Cardiac muscle cell (in vitro differentiated cells and primary cell): ENCODE results near the gene IL1RAPL2. TPM values are rescaled to one million over a fixed set of nuclear protein-coding genes. Genes with fewer than 3 reads are reported as not detected.

Experiments used
- DNase-seq, 2 donors: peaks; one replicate each; pipeline versions ENCODE4 v3.0.0 to v3.0.0-alpha.2; 2010 to 2017; ENCODE audit warnings: low read depth in 1 of 2, low spot score in 1 of 2
- H3K27ac ChIP-seq: fragments of 200-600 bp; sonication (generic); 2 replicates; pipeline ENCODE4 v1.5.1; 2016
- H3K27me3 ChIP-seq: fragments of 200-600 bp; sonication (generic); 2 replicates; pipeline ENCODE4 v1.6.0; 2016; ENCODE audit warnings: control low read depth
- H3K36me3 ChIP-seq: fragments of 200-600 bp; sonication (generic); 2 replicates; pipeline ENCODE4 v1.5.1; 2016; ENCODE audit warnings: control low read depth
- H3K4me1 ChIP-seq: fragments of 200-600 bp; sonication (generic); 2 replicates; pipeline ENCODE4 v1.8.1; 2017; ENCODE audit warnings: low read depth, mild to moderate bottlenecking, mixed run types
- H3K4me3 ChIP-seq: fragments of 200-600 bp; sonication (generic); 2 replicates; pipeline ENCODE4 v1.5.1; 2016; ENCODE audit warnings: mild to moderate bottlenecking
- H3K9me3 ChIP-seq: fragments of 200-600 bp; sonication (generic); 2 replicates; pipeline ENCODE4 v1.5.1; 2017; ENCODE audit warnings: low read depth, mild to moderate bottlenecking, control low read depth
- polyA plus RNA-seq: library from polyadenylated mRNA; unstranded; fragments of >200 nt; fragmentation: Nextera tagmentation; extraction: Ambion mirVana; gene quantifications from 2 replicates; pipeline ENCODE4 v1.2.1, GENCODE V29; 2016
- total RNA-seq: library from RNA; depleted of rRNA; stranded (reverse); fragments of >200 nt; gene quantifications from 2 replicates; pipeline ENCODE4 v1.2.3, GENCODE V29; 2016
- TF ChIP-seq, protein P1 (sequence below): IDR thresholded peaks from 2 replicates; pipeline ENCODE4 v1.5.1; 2012; ENCODE audit warnings: low read depth, mild to moderate bottlenecking, low read length

IL1RAPL2 gene
- total and polyA plus RNA-seq, 2 experiments from 2014 or later = not detected

GRCh38 chrX:105752338-105752956 is 1186.4 kb downstream of the IL1RAPL2 start:
- Histone ChIP-seq H3K36me3 (no peaks in the 10 kb centered on the region), H3K9me3 (no peaks in the 10 kb centered on the region), H3K4me3 (no peak overlapping the region), H3K27me3 (no peaks in the 10 kb centered on the region), H3K27ac (no peak overlapping the region), H3K4me1 (no peaks in the 10 kb centered on the region)
- DNase-seq = peak in 1 of 2 donors; percentile 2
- TF ChIP-seq, protein P1, sequence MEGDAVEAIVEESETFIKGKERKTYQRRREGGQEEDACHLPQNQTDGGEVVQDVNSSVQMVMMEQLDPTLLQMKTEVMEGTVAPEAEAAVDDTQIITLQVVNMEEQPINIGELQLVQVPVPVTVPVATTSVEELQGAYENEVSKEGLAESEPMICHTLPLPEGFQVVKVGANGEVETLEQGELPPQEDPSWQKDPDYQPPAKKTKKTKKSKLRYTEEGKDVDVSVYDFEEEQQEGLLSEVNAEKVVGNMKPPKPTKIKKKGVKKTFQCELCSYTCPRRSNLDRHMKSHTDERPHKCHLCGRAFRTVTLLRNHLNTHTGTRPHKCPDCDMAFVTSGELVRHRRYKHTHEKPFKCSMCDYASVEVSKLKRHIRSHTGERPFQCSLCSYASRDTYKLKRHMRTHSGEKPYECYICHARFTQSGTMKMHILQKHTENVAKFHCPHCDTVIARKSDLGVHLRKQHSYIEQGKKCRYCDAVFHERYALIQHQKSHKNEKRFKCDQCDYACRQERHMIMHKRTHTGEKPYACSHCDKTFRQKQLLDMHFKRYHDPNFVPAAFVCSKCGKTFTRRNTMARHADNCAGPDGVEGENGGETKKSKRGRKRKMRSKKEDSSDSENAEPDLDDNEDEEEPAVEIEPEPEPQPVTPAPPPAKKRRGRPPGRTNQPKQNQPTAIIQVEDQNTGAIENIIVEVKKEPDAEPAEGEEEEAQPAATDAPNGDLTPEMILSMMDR = no peak

GRCh38 chrX:105753411-105753810 is 1187.4 kb downstream of the IL1RAPL2 start:
- H3K27ac ChIP-seq = no peak overlapping the region

DNA sequence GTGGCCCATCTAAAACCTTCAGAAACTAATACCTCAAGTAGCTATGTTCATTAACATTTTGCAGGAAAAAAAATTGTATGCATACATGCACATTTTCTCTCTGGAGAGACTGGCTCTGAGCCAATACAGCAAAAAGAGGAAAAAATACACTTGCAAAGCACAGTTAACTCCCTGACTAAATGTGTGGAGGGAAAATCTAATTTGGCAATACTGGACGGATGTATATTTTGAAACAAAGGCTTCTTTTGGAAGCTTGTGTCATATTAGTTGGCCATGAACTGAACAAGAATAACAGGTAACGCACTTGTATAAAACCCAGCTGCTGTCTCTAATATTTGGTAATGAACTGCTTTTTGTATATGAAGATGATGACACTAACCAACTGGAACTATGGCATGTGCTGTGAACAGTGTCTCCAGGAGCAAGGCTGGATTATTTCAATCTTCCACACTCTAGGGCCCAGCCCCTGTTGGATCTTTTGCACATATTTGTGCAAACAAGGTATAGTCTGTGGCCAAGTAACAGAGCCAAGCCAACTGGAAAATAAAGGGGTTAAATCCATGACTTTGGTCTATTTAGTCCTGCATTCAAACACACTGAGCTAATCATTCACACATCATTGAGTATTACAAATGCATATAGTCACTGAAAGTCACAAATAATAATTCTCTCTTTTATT is 1188.4 kb downstream of the IL1RAPL2 start:
- no peak for DNase-seq
- Histone ChIP-seq H3K36me3 (no peaks in the 10 kb centered on the region), H3K9me3 (no peaks in the 10 kb centered on the region), H3K27ac (no peak overlapping the region), H3K4me3 (no peak overlapping the region), H3K27me3 (no peaks in the 10 kb centered on the region), H3K4me1 (no peaks in the 10 kb centered on the region)
- TF ChIP-seq, protein P1 = no peak

More at GRCh38 chrX:105753411-105753810, 1187.4 kb downstream of the IL1RAPL2 start:
- TF ChIP-seq, protein P1 = no peak
- no peaks in the 10 kb centered on the region for H3K4me1 ChIP-seq
- H3K9me3 ChIP-seq = no peaks in the 10 kb centered on the region
- no peak for DNase-seq
- no peaks in the 10 kb centered on the region for H3K27me3 ChIP-seq
- H3K4me3 ChIP-seq = no peak overlapping the region
- H3K36me3 ChIP-seq = no peaks in the 10 kb centered on the region

GRCh38 chrX:105755109-105755508 is 1189.1 kb downstream of the IL1RAPL2 start:
- no peak overlapping the region for H3K27ac ChIP-seq
- no peaks in the 10 kb centered on the region for H3K27me3 ChIP-seq
- DNase-seq = no peak
- H3K9me3 ChIP-seq = no peaks in the 10 kb centered on the region
- TF ChIP-seq, protein P1 = no peak
- H3K4me3 ChIP-seq = no peak overlapping the region
- H3K36me3 ChIP-seq = no peaks in the 10 kb centered on the region
- H3K4me1 ChIP-seq = no peaks in the 10 kb centered on the region

DNA sequence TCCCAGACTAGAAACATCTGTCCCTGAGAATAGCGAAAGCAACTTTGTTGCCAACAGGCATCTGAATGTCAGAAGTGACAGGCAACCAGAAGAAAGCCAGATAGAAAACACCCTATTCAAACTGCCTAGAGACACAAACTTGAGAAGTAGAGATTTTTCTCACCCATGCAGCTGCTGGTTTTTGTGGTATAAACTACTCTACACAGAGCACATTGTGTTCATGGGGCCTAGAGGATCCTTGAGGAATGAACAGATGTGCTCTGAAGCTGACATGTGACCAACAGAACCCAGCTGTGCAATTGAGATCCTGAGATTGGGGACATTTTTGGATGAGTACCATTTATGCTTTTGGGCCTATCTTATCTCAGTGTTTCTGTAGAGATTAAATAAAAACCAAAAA is 1192.8 kb downstream of the IL1RAPL2 start:
- Histone ChIP-seq H3K36me3 (no peaks in the 10 kb centered on the region), H3K4me3 (no peak overlapping the region), H3K4me1 (no peaks in the 10 kb centered on the region), H3K9me3 (no peaks in the 10 kb centered on the region), H3K27ac (no peak overlapping the region), H3K27me3 (no peaks in the 10 kb centered on the region)
- TF ChIP-seq, protein P1 = no peak
- peak in 1 of 2 donors; percentile 70 for DNase-seq
